Activated naive CD8-positive, alpha-beta T cell treated with anti-CD3 and anti-CD28 coated beads, Interleukin-2, amount 50 U/mL, for 24 hours (primary cell): ENCODE data around the gene ZBTB5.
"Not testable (repeated sequence)": the region's sequence is repeated elsewhere in the genome, so short reads cannot be mapped to it uniquely, and the experiment has no call there.

Experiments
- ATAC-seq: fragments of 150-1000 bp; cut with Tn5 transposase; one replicate; pipeline ENCODE4 v1.10.0; 2021
- DNase-seq: peaks from one replicate; pipeline ENCODE4 v3.0.0; 2021
- H3K27ac Mint-ChIP-seq: one replicate; pipeline ENCODE4 v1.8.0; 2021; ENCODE audit warnings: mild to moderate bottlenecking, mixed read lengths
- H3K27me3 Mint-ChIP-seq: one replicate; pipeline ENCODE4 v1.8.0; 2021; ENCODE audit warnings: mixed read lengths
- H3K36me3 Mint-ChIP-seq: one replicate; pipeline ENCODE4 v1.8.0; 2021; ENCODE audit warnings: low read depth, mixed read lengths
- H3K4me1 Mint-ChIP-seq: one replicate; pipeline ENCODE4 v1.8.0; 2021; ENCODE audit warnings: mixed read lengths
- H3K4me3 Mint-ChIP-seq: one replicate; pipeline ENCODE4 v1.8.0; 2021; ENCODE audit warnings: mild to moderate bottlenecking, moderate library complexity, mixed read lengths
- H3K9me3 Mint-ChIP-seq: one replicate; pipeline ENCODE4 v1.8.0; 2021; ENCODE audit warnings: mixed read lengths

The ZBTB5 gene

DNA sequence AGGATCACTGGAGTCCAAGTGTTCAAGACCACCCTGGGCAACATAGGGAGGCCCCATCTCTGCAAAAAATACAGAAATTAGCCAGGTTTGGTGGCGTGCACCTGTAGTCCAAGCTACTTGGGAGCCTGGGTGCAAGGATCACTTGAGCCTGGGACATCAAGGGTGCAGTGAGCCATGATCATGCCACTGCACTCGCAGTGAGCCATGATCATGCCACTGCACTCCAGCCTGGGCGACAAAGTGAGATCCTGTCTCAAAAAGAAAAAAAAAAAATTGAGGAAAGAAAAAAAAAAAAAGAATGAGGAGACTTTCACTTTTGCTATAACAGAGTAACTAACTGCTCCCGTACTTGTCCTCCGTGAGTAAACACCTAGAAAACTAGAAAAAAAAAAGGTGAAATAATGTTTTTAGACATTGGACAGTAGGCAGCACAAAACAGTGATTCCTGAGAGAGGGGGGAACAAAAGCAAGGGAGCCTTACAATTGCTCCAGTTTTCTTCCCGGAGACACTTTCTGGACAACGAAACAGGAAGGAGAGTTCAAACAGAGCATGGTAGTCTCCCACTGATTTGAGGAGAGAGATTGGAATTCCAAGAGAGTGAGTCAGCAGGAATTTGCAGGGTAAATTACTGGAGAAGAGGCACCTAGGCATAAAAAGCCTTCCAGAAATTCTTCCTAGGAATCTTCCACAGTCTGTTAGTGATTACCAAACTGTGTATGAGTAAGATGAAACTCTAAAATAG is 6.9 kb upstream of the ZBTB5 start:
- peaks cover 5% of the 10 kb centered on the region for H3K9me3 Mint-ChIP-seq
- peaks cover 9% of the 10 kb centered on the region for H3K4me1 Mint-ChIP-seq
- no peaks in the 10 kb centered on the region for H3K36me3 Mint-ChIP-seq
- peaks cover 1% of the 10 kb centered on the region for H3K27me3 Mint-ChIP-seq
- DNase-seq (no peak), ATAC-seq (no peak)
- H3K27ac Mint-ChIP-seq, result peak overlapping the region; percentile 59
- peak overlapping the region; percentile 71 for H3K4me3 Mint-ChIP-seq

DNA sequence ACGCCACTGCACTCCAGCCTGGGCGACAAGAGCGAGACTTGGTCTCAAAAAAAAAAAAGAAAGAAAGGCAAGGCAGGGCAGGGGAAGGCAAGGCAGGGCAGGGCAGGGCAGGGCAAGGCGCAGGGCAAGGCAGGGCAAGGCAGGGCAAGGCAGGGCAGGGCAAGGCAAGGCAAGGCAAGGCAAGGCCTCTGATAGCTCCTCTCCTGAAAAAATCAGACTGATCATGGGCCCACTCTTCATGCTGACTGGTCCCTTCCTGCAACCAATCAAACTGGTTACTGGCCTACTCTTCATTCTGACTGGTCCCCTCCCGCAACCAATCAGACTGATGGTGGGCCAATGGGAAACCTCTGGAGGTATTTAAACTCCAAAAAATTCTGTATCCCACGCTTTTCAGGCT is 3.4 kb upstream of the ZBTB5 start:
- Mint-ChIP-seq H3K27me3 (no peaks in the 10 kb centered on the region), H3K4me3 (no peak overlapping the region), H3K9me3 (peaks cover 4% of the 10 kb centered on the region), H3K4me1 (peaks cover 36% of the 10 kb centered on the region), H3K36me3 (no peaks in the 10 kb centered on the region), H3K27ac (no peak overlapping the region)
- no peak for ATAC-seq
- DNase-seq, result no peak

DNA sequence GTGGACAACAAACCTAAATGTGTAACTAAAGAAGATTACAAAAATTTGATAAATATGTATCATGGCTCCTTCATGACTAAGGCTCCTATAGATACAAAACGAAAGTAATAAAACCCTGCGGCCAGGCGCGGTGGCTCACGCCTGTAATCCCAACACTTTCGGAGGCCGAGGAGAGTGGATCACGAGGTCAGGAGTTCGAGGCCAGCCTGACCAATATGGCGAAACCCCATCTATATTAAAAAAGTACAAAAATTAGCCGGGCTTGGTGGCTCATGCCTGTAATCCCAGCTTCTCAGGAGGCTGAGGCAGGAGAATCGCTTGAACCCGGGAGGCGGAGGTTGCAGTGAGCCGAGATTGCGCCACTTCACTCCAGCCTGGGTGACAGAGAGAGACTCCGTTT is 2.3 kb upstream of the ZBTB5 start:
- H3K4me3 Mint-ChIP-seq, H3K36me3 Mint-ChIP-seq, ATAC-seq, DNase-seq, H3K9me3 Mint-ChIP-seq, H3K27ac Mint-ChIP-seq, H3K27me3 Mint-ChIP-seq: not testable (repeated sequence)
- H3K4me1 Mint-ChIP-seq, result peaks cover 44% of the 10 kb centered on the region

DNA sequence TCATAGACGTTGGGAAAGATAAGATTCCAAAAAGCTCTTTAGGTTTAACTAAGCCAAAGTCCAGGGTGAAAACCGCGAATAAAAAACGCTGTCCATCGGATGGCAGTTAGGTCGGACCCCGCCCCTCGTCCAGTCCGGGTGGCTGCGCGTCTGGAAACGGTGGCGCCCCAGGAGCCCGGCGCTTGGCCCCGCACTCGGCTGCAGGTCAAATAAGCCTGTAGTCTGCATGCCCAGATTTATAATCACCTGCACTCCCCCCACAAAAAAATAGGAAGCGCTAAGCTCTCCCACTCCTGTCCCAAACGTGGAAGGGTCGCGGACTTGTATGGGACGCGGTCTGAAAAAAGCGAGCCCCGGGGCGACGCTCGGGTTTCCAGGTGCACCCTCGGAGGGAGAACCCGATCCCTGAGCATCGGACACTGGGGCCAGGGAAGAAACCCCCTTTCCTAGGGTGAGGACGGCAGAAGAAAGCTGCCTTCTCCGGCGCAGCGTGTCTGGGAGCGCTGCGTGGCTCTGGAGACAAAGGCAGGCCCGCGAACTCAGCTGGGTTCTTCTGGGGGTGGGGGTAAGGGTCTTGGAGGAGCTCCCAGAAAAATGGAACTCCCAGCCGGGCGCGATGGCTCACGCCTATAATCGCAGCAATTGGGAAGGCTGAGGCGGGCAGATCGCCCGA is 923 bp upstream of the ZBTB5 start:
- DNase-seq, result peak; percentile 34
- Mint-ChIP-seq H3K36me3 (peaks cover 5% of the 10 kb centered on the region), H3K9me3 (no peaks in the 10 kb centered on the region), H3K4me3 (peak overlapping the region; percentile 93), H3K27ac (peak overlapping the region; percentile 96), H3K27me3 (no peaks in the 10 kb centered on the region), H3K4me1 (peaks cover 48% of the 10 kb centered on the region)
- ATAC-seq, result no peak

DNA sequence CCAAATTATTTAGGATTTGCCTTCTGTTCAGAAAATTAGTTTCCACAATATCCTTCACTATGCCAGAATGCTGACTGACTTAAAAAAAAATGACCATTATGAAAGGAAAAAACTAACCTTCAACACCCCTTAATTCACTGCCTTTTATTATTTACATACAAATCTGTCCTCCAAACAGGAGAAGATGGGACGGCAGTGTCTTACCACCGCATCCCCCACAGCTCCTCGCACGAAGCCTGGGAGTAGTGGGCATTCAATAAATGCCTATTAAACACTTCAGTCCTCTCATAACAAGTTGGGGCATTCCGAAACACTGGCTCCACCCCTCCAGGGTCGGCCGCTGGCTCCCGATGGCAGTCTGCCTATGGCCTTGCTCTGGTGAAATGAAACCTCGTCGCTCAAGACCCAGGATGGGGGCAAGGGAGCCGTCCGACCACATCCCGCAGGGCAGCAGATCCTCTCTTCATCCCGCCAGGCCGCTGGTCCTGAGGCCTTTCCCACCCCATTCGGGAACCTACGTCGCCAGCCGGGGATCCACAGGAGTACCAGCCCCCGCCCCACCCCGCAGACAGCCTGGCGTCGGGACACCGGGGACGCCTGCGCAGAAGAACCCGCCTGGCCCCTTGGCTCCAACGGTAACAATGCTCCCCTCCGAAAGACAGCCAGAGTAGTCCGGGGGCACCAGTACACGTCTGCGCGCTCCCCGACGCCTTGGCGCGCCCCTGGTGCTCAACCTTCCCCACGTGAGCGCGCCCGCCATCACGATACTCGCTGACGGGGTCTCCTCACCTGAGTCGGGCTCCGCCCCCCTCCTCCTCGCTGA is 613 bp downstream of the ZBTB5 start:
- no peak for DNase-seq
- H3K4me3 Mint-ChIP-seq, result peak overlapping the region; percentile 93
- peak; percentile 20 for ATAC-seq
- H3K27me3 Mint-ChIP-seq, result no peaks in the 10 kb centered on the region
- peaks cover 5% of the 10 kb centered on the region for H3K36me3 Mint-ChIP-seq
- H3K27ac Mint-ChIP-seq, result peak overlapping the region; percentile 96
- H3K4me1 Mint-ChIP-seq, result peaks cover 50% of the 10 kb centered on the region
- no peaks in the 10 kb centered on the region for H3K9me3 Mint-ChIP-seq

DNA sequence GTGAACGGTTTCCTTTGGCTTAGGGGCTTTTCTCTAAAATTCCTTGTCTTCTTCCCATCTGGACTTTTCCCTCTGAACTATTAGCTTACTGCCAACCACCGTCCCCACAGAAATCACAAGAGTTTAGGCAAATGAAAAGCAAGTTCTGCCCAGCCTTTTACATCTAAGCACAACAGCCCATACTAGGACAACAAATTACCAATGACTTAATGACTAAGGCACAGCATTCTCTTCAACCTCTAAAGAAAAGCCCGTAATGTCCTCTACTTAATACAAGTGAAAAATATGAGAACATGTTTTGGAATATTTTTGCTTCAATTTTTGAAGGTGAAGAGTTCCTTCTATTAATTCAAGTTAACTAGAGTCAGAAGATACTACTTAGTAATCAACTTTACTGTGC is 1.2 kb downstream of the ZBTB5 start:
- no peak for ATAC-seq
- Mint-ChIP-seq H3K27me3 (no peaks in the 10 kb centered on the region), H3K27ac (peak overlapping the region; percentile 96), H3K4me3 (peak overlapping the region; percentile 93), H3K4me1 (peaks cover 50% of the 10 kb centered on the region), H3K36me3 (peaks cover 5% of the 10 kb centered on the region), H3K9me3 (no peaks in the 10 kb centered on the region)
- DNase-seq, result no peak

DNA sequence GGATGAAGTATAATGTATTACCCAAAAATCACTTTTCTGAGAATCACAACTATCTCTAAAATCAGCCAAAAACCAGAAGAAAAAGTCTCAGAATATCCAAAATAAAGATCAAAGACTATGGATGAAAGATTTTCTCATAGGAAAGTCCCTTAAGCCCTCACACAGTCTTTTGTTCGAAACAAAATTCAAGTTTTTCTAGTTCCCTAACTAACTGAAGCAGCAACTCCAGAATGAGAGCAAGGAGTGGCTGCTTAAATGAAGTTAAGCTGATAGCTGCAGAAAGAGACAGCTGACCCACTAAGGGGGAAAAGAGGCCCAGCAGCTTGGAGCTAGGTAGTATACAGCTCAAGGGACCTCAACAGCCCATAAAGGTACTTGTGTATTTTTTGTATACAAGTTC is 8.4 kb downstream of the ZBTB5 start:
- Mint-ChIP-seq H3K27ac (no peak overlapping the region), H3K36me3 (peaks cover 2% of the 10 kb centered on the region), H3K4me1 (peaks cover 42% of the 10 kb centered on the region), H3K27me3 (no peaks in the 10 kb centered on the region), H3K4me3 (no peak overlapping the region), H3K9me3 (no peaks in the 10 kb centered on the region)
- no peak for ATAC-seq
- DNase-seq, result no peak

DNA sequence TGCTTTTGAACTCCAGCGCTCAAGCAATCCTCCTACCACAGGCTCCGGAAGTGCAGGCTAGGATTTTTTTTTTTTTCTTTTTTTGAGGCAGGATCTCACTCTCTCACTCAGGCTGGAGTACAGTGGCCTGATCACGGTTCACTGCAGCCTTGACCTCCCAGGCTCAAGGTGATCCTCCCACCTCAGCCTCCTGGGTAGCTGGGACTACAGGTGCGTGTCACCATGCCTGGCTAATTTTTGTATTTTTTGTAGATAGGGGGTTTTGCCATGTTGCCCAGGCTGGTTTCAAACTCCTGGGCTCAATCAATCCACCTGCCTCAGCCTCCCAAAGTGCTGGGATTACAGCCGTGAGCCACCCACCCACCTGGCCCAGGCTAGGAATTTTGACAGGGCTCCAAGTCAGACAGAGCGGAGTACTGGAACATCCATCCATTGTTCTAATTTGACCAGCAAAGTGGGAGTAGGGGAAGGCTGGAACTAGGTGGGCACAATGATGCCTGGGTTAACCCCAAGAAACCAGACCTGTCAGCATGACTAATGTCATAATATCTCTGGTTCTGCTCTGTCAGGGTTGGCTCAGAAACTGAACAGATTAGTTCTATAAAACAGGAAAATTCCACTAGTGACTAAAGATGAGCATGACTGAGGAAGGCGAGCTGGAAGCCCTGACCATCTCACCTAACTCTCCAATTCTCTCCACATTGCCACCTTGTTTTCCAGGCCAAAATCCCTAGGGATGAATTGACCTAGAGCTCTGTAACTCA is 9.2 kb downstream of the ZBTB5 start:
- Mint-ChIP-seq H3K4me3 (no peak overlapping the region), H3K4me1 (peaks cover 38% of the 10 kb centered on the region), H3K27me3 (no peaks in the 10 kb centered on the region), H3K27ac (no peak overlapping the region), H3K9me3 (no peaks in the 10 kb centered on the region), H3K36me3 (peaks cover 5% of the 10 kb centered on the region)
- no peak for DNase-seq
- peak; percentile 65 for ATAC-seq

DNA sequence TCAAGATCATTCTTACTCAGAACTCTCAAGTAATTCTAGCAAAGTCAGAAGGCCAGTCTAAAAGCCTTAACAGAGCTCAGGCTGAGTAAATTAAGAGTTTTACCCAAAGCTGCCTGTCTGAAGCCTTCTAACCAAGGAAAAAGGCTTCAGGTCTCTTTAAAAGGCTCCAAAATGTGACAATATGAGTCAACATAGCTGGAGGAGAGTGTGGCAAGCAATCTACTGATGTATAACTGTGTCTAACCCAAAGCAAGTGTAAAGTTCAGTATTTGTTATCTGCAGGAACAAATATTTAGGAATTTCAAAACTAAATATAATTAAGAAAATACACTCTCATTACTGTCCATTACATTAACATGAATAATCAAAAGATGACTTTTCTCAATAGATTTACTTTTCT is 11.0 kb downstream of the ZBTB5 start:
- no peaks in the 10 kb centered on the region for H3K9me3 Mint-ChIP-seq
- no peak overlapping the region for H3K4me3 Mint-ChIP-seq
- no peak for ATAC-seq
- H3K36me3 Mint-ChIP-seq, result peaks cover 19% of the 10 kb centered on the region
- no peak overlapping the region for H3K27ac Mint-ChIP-seq
- H3K4me1 Mint-ChIP-seq, result peaks cover 37% of the 10 kb centered on the region
- no peak for DNase-seq
- no peaks in the 10 kb centered on the region for H3K27me3 Mint-ChIP-seq

DNA sequence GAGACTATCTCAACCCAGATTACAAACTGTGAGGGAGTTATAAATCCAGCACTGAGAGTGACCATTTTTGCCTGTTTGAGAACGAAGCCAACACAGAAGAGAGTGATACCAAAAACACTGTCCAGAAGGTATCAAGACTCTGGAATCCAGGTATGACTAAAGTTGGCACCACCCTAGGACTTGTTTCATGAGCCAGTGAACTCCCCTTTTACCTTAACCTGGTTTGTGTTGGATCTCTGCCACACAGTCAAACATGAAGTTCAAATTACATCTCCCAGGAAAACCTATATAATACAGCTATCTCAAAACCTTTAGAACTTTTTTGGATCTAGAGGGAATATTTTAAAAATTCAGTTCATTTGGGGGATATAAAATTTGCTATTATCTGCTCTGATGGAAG is 11.4 kb downstream of the ZBTB5 start:
- no peak overlapping the region for H3K4me3 Mint-ChIP-seq
- peaks cover 37% of the 10 kb centered on the region for H3K4me1 Mint-ChIP-seq
- no peaks in the 10 kb centered on the region for H3K9me3 Mint-ChIP-seq
- DNase-seq (no peak), ATAC-seq (no peak)
- peaks cover 19% of the 10 kb centered on the region for H3K36me3 Mint-ChIP-seq
- no peaks in the 10 kb centered on the region for H3K27me3 Mint-ChIP-seq
- no peak overlapping the region for H3K27ac Mint-ChIP-seq

DNA sequence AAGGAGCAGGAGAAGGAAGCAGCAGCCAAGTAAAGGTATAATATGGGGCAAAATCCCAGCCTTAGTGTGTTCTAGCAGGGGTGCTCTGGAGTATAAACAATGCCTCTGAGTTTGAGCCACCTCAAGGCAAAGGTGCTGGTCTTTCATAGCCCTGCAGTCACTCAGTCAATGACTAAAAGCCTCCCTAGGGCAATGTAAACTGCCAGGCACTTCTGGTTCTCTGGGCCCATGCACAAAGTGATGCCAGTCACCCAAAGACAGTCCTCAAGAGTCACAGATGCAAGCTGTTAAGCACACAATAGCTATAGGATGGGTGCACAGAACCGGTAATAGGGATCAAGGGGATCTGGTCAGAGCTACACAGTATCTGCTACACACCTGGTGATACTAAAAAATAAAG is 12.6 kb downstream of the ZBTB5 start:
- H3K4me3 Mint-ChIP-seq, result no peak overlapping the region
- no peak for DNase-seq
- ATAC-seq, result no peak
- no peaks in the 10 kb centered on the region for H3K27me3 Mint-ChIP-seq
- no peak overlapping the region for H3K27ac Mint-ChIP-seq
- H3K36me3 Mint-ChIP-seq, result peaks cover 19% of the 10 kb centered on the region
- H3K4me1 Mint-ChIP-seq, result peaks cover 36% of the 10 kb centered on the region
- H3K9me3 Mint-ChIP-seq, result no peaks in the 10 kb centered on the region

DNA sequence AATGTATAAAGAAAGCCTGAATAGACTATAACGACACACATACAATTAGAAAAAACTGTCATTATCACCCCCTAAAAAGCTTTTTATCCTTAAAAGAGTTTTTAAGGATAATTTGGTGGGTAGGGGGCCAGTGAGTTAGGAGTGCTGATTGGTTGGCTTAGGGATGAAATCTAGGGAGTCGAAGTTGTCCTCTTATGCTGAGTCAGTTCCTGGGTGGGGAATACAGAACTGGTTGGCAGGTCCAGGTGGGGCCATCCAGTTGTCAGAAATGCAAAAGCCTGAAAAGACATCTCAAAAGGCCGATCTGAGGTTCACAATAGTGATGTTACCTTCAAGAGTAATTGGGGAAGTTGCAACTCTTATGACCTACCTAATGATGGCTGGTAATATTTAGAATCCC is 13.6 kb downstream of the ZBTB5 start:
- Mint-ChIP-seq H3K4me3 (no peak overlapping the region), H3K36me3 (peaks cover 19% of the 10 kb centered on the region), H3K27ac (no peak overlapping the region), H3K4me1 (peaks cover 32% of the 10 kb centered on the region), H3K27me3 (no peaks in the 10 kb centered on the region), H3K9me3 (no peaks in the 10 kb centered on the region)
- DNase-seq, result no peak
- no peak for ATAC-seq

DNA sequence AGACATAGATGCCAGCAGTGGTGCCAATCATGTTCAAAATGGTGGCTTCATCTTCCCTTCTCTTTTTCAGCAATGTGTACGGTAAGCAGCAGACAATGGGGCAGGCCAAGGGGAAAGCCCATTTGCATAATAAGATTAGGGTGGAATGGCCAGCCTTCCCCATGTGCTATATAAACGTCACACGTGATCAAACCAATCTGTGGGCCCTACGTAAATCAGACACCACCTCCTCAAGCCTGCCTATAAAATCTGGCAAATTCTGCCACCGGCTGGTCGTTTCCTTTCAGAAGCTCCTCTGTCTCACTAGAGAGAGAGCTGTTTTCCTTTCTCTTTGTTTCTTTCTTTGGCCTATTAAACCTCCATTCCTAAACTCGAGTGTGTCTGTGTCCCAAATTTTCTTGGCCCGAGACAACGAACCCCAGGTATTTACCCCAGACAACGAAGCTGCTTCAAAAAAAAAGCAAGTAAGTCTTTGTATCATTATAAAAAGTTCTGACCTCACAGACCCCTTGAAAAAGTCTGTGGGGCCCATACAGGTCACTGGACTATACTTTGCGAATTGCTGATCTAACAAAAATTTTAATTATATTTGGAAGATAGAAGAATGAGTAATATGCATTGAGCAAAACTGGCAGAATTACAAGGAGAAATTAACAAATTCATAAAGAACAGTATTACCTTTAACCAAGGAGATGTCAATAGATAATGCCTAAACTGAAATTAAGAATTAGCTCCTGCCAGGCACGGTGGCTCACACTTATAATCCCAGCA is 15.2 kb downstream of the ZBTB5 start:
- DNase-seq (no peak), ATAC-seq (no peak)
- Mint-ChIP-seq H3K27ac (no peak overlapping the region), H3K4me3 (no peak overlapping the region), H3K36me3 (peaks cover 17% of the 10 kb centered on the region), H3K27me3 (no peaks in the 10 kb centered on the region), H3K9me3 (no peaks in the 10 kb centered on the region), H3K4me1 (peaks cover 19% of the 10 kb centered on the region)

DNA sequence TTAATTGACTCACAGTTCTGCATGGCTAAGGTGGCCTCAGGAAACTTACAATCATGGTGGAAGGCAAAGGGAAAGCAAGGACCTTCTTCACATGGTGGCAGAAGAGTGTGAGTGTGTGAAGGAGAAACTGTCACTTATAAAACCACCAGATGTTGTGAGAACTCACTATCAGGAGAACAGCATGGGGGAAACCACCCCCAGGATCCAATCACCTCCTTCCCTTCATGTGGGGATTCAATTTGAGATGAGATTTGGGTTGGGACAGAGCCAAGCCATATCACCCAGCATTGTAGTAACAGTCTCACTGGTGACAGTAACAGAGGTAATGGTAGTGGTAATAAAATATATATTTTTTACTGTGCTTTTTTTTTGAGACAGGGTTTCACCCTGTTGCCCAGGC is 18.1 kb downstream of the ZBTB5 start:
- no peaks in the 10 kb centered on the region for H3K27me3 Mint-ChIP-seq
- peaks cover 7% of the 10 kb centered on the region for H3K4me1 Mint-ChIP-seq
- no peak overlapping the region for H3K4me3 Mint-ChIP-seq
- no peaks in the 10 kb centered on the region for H3K9me3 Mint-ChIP-seq
- no peak for ATAC-seq
- H3K27ac Mint-ChIP-seq, result no peak overlapping the region
- H3K36me3 Mint-ChIP-seq, result peaks cover 22% of the 10 kb centered on the region
- no peak for DNase-seq
